Activated gamma-delta T cell treated with anti-CD3 and anti-CD28 coated beads, Interleukin-2, amount 50 U/mL, for 16 hours (primary cell): ENCODE results near the gene RASGRP4.

Experiments
- DNase-seq: peaks from one replicate; pipeline ENCODE4 v3.0.0-alpha.2; 2020; ENCODE audit warnings: low read depth

RASGRP4 gene

DNA sequence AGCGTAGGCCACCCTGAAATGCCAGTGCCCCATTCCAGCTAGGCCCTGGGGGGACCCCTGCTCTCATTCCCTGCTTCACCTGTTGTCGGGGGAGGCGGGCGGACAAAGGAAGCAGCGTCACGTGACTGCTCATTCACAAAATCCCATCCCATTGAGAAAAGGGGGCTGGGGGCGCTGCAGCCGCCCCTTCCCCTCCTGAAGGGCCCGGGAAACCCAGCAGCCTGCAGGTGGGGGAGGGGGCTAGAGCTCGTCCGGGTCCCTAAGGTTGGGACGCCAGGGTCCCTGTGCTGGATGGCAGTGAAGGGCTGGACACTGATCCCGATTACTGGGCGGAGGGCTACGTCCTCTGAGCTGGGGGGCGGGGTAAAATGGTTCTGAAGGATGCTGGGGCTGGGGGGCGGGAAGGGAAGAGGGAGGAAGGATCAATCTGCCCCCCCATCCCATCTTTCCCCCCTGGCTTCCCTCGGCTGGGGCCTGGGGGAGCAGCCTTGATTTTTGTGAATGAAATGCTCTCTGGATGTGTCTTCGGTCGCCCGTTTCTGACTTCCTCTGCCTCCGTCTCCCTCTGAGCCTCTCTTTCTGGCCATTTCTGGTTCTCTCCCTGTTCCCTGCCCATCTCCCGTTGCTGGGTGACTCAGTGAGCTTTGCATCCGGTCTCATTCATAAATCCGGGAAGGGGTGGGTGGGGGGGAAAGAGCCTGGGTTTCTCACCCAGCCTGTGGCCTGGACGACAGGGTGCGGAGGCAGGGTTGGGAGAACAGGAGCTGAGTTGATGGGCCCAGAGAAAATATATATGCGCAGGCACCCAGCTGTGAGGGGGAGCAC lies 36.7 kb downstream of the RASGRP4 start:
- no peak for DNase-seq

DNA sequence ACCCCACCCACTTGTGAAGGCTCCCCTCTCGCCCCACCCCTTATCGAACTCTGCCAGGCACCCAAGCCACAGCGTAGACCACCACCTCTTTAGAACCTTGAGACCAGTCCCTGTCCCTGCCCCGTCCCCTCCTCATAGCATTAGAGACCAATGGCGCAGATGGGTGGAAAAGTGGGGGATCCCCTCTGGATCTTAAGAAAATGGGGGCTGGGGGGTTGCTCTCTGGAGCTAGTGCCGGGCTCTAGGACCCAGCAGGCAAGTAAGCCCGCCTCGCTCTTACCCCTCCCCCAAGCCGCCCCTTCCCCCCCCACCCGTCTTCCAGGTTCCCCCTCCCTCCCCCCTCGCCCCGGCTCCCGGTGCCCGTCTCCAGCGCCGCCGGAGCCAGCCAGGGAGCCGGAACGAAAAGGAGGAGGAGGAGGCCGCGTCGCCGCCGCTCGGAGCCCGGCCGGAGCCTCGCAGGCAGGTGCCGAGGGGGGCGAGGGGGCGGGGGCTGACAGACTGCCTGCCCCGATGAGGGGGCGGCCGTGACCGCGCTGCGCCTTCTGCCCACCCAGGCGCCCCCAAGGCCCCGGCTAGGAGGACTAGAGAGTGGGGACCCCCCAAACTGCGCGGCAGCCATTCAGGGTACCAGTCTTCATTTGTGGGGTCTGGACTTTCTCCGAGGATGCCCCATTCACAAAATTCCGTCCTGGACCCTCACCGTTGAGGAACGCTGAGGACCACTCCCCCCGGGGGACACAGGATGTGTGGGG lies 37.5 kb downstream of the RASGRP4 start, which contains the start of gene SPRED3:
TSS of gene SPRED3 (plus strand) at position 349 of the 752 bp plus-strand sequence. CDS start 1,606 bp downstream, outside the sequence.
- no peak for DNase-seq

- peak; percentile 60 for DNase-seq
Measured at GRCh38 chr19:38387550-38388348, 38.3 kb downstream of the RASGRP4 start, which contains the start of gene GGN. GGN (minus strand) TSS chr19:38388034; CDS start chr19:38387261, 773 bp downstream.

DNA sequence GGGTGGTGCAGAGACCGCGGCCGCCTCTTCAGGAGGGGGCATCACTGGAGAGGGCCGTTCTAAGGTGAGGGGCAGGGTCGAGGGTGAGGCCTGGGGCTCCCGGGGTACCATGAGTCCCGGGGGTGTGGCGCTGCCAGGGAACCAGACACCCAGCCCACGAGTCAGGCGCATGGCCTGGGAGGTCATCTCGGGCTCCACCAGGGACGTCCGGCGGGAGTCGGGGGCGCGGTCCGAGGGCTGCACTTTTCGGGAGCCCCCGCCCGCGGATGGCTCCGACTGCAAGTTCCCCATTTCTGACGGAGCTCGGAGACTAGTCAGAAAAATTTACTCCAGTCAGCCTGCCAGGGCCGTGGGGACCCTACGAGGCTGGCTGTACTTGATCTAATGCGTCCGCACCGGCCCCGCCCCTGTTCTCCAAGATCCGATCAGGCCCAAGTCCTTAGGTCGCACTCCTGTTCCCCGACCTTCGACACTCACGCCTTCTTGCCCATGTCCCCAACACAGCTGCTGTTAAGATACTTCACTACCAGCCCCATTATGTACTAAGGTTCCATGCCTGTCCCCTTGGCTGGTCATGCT lies 39.0 kb downstream of the RASGRP4 start:
- no peak for DNase-seq

DNA sequence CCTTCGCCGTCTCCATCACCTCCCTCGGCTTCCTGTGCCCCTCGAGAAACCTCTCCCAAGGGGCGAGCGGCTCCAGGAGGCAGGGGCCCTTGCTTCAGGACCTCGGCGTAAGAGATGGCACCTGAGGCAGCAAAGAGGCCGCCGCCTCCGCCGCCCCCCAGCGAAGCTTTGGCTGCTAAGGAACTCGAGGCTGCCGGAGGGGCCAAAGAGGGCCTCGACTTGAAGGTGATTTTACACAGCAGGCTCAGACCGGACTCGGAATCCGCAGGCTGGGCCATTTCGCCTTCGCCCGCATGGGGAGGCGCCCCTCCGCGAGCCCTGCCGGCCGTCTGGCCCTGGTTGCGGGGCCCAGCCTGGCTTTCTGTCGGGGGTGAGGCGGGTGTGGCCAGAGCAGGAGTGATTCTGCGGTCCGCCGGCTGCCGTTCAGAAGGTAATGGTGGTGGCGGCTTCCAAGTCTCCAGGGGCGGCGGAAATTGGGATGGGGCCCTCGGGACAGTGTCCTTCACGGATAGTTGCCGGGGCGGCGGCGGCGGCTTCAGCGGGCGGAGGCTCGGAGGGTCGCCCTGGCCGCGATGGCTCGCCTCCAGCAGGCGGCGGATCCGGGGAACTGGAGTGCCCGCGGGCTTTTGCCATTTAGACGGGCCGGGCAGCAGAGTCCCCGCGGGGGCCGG lies 39.6 kb downstream of the RASGRP4 start:
- DNase-seq: no peak

- no peak for DNase-seq
Measured at GRCh38 chr19:38385804-38386257, 40.2 kb downstream of the RASGRP4 start.

DNA sequence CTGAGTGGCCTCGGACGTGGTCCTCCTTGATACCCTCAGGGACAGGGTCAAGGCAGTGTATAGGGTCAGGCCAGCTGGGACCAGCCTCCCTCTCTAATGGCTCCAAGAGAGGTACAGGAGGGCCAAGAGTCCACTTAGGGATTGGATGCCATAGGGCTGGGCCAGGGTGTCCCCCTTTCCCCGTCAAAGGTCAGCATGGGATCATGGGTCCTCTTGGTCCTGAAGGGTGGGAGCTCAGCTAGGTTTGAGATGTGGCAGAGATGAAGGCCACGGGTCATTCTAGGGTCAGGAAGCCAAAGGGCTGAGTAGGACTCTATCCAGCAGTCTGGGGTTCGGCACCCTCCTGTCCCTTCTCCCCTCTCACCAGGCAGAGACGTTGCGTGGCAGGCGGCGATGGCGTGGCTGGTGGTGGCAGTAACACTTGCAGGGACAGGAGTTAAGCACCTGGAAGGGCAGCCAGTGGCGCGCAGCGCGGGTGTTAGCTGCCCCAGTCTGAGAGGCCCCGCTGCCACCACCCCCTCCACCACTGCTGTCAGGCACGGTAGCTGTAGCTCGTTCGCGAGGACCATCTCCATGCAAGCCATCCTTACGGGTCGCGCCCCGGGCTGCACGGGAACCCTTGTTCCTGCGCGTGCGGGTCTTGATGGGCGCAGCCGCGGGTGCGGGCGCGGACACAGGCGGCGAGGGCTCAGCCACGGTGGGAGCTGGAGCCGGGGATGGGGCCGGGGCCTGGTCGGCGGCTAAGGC lies 40.8 kb downstream of the RASGRP4 start:
- DNase-seq: no peak

DNA sequence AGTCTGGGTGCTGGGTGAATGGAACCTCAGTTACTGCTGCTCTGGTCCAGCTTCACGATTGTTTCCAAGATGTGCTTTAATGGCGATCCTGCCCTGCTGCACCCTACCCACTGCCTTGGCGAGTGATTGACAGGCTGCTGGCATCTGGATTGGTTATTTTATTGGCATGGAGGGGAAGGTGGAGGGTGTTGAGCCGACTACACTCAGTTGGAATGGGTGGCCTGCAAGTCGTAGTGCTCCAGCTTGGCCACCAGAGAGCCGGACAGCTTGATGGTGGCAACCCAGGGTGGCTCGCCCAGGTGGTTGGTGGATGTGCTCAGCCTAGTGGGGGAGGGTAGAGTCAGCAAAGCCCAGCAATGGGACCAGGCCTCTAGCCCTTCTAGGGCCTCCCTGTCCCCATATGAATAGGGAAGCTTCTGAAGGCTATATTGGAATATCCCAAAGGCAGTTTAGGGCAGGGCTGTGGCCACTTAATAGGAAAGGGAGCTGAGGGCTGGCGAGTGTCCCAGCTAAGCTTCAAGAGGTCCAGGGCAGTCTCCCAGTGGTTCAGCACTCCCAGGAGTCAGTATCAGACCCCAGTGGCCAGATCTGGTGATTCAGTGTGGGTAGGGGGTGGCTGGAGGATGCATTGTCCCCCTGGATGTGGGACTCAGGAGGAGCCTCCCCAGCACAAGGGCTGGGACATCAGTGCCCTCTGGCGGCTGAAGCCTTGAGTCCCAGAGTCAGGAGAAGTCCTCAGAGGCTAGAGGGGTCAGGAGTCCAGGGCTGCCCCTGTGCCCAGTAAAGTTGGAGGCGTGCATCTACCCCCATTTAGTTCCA lies 41.6 kb downstream of the RASGRP4 start:
- DNase-seq: no peak

DNA sequence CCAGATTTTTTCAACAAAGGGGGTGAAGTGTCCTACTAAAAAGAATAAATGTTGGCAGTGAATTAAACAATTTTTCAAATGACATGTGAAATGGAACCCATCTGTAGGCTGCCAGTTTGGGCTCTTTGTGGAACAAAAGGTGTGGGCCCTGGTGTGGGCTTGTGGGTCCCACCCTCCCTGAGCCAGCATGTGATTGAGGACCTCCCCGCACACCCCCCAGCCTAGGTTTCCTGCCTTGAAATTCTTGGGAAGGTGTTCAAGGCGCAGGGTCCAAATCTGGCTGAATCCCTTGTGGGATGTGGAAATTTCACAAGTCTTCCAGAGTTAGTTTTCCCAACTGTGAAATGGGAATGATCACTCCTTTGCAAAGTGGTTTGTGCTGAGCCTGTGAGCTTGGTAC lies 42.3 kb downstream of the RASGRP4 start:
- DNase-seq: no peak

DNA sequence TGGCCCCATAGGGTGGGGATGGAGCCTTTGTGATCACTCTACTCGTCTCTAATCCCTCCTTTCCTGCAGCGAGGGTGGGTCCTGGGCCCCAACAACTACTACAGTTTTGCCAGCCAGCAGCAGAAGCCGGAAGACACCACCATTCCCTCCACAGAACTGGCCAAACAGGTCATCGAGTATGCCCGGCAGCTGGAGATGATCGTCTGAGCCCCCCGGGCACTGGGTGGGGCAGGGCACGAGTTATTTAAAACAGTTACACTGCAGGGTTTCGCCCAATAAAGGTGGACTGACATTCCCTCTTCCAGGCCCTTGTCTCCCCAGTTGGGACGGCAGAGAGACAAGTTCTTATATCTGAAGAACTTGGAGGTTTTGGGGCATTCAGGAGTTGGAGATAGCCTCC lies 42.8 kb downstream of the RASGRP4 start:
- DNase-seq: no peak

DNA sequence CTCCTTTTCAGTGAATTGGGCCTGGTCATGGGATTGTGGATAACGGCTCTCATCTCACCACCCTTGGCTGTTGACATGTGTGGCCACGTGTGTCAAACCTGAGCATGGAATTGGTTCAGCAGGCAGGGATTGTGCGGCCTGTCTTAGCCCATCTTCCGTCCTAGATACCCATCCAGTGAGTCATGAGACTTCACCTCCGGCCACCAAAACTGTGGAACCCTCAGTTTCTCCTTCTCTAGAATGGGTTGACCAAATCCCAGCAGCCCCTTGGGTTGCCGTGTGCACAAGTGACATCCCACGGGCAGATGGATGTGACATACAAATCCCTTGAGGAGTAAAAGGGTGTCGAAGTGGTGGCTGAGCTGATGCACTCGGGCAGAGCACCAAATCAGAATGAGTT lies 44.9 kb downstream of the RASGRP4 start:
- DNase-seq: no peak

GRCh38 chr19:38378866-38379265 lies 47.2 kb downstream of the RASGRP4 start:
- DNase-seq: no peak

- no peak for DNase-seq
Measured at GRCh38 chr19:38377052-38377451, 49.0 kb downstream of the RASGRP4 start.

DNA sequence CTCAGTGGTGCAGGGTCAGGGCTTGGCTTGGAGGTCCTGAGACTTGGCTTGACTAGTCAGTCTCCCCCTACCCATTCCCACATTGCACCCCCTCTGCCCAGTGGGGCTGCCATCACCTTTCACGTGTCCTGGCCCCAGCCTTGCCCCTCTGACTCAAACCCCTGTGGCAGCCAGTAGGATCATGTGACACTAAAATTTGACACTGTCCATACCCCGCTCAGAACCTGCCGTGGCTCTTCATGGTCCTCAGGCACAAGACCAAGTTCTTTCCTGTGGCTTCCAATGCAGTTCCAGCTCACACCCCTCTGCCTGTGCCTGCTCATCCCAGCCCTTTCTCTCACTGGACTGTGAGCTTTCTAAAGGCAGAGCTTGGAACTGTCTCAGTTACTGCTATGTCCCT lies 49.4 kb downstream of the RASGRP4 start:
- no peak for DNase-seq

DNA sequence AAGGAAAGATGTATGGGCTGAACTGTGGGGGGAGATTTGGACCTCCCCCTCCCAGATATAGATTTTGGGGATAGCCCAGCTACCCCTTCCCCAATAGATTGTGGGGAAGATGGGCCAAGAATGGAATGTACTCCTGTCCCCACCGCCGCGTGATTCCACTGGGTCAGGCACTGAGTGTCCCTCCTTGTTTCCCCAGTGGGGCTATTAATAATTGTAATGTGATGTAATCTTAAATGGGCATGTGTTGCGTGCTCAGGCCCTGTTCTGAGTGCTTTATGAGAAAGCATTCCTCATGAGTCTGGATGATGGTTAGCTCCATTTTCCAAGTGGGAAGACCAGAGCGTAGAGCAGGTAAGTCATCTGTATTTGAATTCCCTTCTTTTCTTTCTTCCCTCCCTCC lies 50.3 kb downstream of the RASGRP4 start:
- no peak for DNase-seq

GRCh38 chr19:38375098-38375493 lies 50.9 kb downstream of the RASGRP4 start:
- no peak for DNase-seq

GRCh38 chr19:38374332-38375097 lies 51.5 kb downstream of the RASGRP4 start, which contains the start of gene PSMD8:
PSMD8 (plus strand) TSS chr19:38374571; CDS start chr19:38374602, 31 bp downstream.
- peak; percentile 94 for DNase-seq

DNA sequence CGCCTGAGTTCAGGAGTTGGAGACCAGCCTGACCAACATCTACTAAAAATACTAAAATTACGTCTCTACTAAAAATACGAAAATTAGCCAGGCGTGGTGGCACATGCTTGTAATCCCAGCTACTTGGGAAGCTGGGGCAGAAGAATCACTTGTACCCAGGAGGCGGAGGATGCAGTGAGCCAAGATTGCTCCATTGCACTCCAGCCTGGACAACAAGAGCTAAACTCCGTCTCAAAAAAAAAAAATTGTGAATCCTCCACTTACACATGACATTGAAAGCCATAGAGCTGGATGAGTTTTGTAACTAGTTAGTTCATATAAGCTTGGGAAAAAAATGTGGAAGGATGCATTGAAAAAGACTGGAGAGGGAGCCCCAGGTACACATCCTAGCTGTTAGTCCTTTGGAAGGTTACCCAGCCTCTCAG lies 52.1 kb downstream of the RASGRP4 start:
- no peak for DNase-seq

DNA sequence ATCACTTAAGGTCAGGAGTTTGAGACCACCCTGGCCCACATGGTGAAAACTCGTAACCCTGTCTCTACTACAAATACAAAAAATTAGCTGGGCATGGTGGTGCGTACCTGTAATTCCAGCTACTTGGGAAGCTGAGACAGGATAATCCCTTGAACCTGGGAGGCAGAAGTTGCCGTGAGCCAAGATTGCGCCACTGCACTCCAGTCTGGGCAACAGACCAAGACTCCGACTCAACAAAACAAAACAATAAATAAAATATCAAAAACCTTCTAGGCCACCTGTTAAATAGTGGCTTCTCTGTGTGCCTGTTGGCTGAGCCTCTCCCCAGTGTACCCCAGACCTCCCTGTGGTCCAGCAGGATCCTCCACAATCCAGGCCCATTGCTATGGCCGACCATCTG lies 54.9 kb downstream of the RASGRP4 start:
- DNase-seq: no peak
